HG02678 (cell line): ENCODE measurements around the gene ARSJ.

ENCODE experiments used
- ATAC-seq: cut with Tn5 transposase; IDR thresholded peaks from one replicate; pipeline ENCODE4 v1.9.1; 2021; ENCODE audit warnings: mild to moderate bottlenecking, moderate library complexity; ENCODE audit not compliant: unreplicated experiment

Gene ARSJ

DNA sequence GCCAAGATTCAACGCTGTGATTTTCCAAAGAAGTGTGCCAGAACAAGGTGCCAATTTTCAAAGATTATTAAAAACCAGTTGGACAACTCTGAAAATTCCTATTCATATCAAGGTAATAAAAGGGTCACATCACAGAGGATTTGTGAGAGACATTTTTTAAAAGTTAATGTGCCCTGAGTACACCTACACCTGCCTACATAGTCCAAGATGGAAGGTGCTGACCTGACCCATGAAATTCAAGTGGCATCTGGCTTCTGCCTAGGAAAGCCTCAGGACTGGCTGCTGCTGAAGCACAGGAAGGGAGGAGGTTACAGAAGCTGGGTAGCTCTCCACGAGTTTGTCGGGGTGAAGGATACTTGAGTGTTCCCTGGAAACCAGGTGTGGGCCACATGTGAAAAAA, 11.4 kb upstream of the ARSJ start:
- ATAC-seq, result no peak

DNA sequence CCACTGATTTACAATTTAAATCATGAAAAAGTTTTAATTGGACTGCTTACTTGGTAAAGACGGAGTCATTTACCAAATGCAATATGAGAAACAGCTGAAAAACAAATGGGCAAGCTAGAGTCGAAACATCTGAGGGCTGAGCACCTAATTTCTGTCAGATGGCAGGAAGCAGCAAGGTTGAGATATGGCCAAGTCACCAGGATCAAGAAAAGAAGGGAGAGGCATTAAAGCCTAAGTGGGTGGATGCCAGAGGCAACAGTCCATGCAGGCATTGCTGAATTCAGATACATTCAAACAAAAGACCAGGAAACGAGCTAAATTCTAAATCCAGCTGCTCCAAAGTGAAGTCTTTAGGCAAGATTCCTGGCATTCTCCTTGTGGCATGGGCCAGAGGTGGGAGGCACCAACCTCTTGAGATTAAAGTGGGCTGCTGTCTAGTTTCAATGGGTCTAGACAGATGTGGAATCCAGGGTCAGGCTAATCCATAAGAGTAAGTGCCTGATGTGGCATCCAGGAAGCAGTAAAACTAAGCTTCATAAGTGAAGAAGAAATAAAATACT, 8.0 kb upstream of the ARSJ start:
- no peak for ATAC-seq

- no peak for ATAC-seq
These were observed 2.7 kb upstream of the ARSJ start for GRCh38 chr4:113982181-113982580.

- no peak for ATAC-seq
These were observed 2.1 kb upstream of the ARSJ start for GRCh38 chr4:113981591-113981990.

DNA sequence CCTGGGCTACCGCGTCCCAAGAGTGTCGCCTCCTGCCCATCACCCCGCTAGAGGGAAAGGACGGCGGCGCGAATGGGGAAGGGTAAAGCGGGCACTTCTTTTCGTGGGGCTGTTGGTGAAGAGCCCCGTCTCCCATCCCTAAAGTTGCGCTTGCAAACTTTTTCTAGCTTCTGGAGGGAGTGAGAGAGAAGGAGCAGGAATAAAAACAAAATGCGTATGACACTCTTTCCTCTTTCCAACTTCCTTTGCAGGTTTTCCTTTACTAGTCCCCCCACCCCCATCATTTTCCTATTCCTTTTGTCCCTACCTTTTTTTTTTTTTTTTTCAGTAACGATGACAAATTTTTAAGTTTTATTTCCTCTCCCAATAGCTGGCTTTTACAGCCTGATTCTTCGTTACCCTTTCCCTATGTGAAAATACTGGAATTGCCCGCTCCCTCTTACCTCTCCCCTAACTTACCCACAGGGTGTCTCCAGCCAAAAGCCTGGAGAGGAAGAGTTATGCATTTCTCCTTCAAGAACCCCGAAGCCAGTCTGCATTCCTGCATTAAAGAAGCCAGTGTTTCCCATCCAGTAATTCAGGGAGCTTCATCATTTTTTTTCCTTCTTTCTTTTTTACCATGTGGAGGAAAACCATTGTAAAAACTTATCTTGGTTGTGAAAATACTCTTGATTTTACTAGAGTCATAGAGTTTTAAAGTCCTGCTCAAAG, 613 bp upstream of the ARSJ start:
- ATAC-seq, result no peak

GRCh38 chr4:113978561-113979147, 793 bp downstream of the ARSJ start:
- no peak for ATAC-seq

GRCh38 chr4:113978105-113978504, 1.3 kb downstream of the ARSJ start:
- ATAC-seq, result no peak

DNA sequence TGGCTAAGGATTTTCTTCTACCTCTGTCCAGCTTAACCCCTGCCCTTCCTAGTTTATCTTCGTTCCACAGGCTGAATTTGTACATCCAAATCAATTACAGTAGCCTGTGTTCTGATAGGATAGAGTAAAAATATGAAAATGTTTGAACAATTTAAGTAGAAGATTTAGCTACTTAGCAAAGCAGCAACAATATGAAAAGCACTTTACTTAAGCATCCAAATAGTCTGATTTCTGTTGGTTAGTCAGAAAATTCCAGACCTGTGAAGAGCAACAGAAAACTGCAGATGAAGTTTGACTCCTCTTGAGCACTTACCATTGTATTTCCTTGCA, 2.0 kb downstream of the ARSJ start:
- no peak for ATAC-seq

DNA sequence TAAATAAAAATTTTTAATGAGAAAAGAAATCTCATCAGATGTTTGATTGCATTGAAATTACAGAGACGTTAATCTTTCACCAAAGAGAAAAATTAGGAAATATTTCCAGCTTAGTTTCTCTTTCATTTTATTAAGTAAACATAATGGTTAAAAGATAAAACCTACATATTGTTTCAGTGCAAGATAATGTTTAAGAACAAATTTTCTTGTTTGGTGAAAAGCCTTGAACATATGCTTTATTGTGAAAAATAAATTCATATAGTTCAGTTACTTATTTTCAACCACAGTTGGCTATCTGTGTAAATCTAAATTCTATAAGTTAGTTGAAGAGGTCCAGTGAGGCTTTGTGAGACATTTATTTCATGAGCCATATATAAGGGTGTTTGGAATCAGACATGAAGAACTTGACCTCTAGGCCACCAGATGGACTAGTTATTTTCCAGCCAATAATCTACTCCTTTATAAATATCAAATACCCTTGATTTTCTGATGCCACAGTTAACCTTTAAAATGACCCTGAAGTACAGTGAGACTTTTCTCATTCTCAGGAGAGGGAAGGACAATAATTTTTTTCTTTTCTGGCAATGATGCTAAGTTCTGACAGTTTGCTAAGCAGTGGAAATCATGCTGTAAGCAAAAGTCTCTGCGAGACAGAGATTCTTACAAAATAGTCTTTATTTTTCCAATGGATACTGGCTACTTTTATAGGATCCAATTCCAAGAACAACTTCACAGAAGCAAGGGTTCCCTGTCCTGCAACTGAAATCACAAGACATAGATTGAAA, 2.5 kb downstream of the ARSJ start:
- ATAC-seq, result no peak

- no peak for ATAC-seq
These were observed 3.9 kb downstream of the ARSJ start for GRCh38 chr4:113975578-113975977.

- no peak for ATAC-seq
These were observed 5.0 kb downstream of the ARSJ start for GRCh38 chr4:113974467-113974866.

- no peak for ATAC-seq
These were observed 6.1 kb downstream of the ARSJ start for GRCh38 chr4:113973345-113973744.

DNA sequence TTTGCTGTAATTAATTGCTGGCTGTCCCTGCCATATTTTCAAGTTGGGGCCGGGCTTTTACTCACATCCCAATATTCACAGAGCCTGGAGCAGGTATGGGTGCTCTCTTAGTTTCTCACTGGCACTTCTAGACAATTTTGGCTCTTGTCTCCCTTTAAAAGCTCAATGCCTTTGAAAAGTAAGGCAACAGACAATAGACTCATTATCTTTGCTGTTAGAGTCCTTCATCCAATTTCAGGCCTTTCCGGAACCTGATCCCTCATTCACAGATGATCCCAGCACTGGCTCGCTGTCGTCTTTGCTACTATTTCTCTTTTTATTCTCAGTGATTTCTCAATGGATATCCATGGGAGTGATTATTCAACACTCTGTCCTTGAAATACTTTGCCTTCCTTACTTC, 6.7 kb downstream of the ARSJ start:
- ATAC-seq, result no peak

GRCh38 chr4:113971706-113972360, 7.6 kb downstream of the ARSJ start:
- no peak for ATAC-seq

GRCh38 chr4:113969709-113970334, 9.6 kb downstream of the ARSJ start:
- ATAC-seq, result no peak

DNA sequence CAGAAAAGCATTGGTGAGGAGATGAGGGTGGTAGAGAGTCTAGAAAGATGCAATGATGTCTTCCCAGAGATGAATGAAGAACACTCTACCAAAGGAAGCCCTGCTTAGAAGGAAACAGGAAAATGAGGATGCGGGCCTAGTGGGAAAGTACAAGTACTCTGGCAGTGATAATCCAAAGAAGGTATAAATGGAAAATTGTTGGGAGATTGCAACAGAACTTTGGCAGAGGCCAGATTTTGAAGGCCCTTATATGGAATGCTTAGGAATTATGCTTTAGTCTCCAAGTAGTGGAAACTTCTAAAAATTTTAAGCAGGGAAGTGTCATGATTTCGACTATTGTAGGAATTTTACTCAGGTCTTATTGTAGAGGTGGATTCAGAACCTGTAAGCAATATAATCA, 11.0 kb downstream of the ARSJ start:
- ATAC-seq, result no peak

DNA sequence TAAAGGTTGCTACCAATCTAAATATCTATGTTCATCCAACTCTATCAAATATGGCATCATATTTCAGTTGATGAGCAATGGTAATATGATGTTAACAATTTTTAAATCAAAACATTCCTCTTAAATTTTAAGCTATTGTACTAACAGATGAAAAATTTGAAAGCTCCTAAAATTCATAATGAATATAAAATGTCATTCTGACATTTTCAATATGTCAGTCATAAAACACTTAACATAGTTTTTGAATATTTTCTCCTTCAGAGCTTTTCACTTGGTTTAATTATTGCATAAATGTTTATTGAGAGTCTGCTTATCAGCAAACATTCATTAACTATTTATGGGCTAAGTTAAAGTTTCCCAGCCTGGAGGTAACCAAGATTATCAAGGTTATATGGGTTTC, 11.8 kb downstream of the ARSJ start:
- ATAC-seq, result no peak

- no peak for ATAC-seq
These were observed 16.7 kb downstream of the ARSJ start for GRCh38 chr4:113962719-113963265.

GRCh38 chr4:113962016-113962347, 17.5 kb downstream of the ARSJ start:
- no peak for ATAC-seq

GRCh38 chr4:113960684-113961321, 18.6 kb downstream of the ARSJ start:
- ATAC-seq, result no peak
